LNCaP clone FGC (cell line): ENCODE results near the gene COL9A1.
A peak's percentile ranks its signal among the peaks of the same experiment; 100 is the strongest.
"Not testable (repeated sequence)": the region's sequence is repeated elsewhere in the genome, so short reads cannot be mapped to it uniquely, and the experiment has no call there.

Experiments
- DNase-seq: peaks from one replicate; pipeline ENCODE4 v3.0.0-alpha.2; 2011; ENCODE audit warnings: low read depth
- H3K4me3 ChIP-seq: 2 replicates; pipeline ENCODE4 v1.5.1; 2011; ENCODE audit warnings: mild to moderate bottlenecking, low read depth, low read length, control low read depth
- TF ChIP-seq, protein P1 (sequence below): IDR thresholded peaks from 2 replicates; pipeline ENCODE4 v1.5.1; 2012; ENCODE audit warnings: mild to moderate bottlenecking; ENCODE audit not compliant: control insufficient read depth, insufficient read depth; ENCODE audit errors: extremely low read depth

Gene COL9A1

DNA sequence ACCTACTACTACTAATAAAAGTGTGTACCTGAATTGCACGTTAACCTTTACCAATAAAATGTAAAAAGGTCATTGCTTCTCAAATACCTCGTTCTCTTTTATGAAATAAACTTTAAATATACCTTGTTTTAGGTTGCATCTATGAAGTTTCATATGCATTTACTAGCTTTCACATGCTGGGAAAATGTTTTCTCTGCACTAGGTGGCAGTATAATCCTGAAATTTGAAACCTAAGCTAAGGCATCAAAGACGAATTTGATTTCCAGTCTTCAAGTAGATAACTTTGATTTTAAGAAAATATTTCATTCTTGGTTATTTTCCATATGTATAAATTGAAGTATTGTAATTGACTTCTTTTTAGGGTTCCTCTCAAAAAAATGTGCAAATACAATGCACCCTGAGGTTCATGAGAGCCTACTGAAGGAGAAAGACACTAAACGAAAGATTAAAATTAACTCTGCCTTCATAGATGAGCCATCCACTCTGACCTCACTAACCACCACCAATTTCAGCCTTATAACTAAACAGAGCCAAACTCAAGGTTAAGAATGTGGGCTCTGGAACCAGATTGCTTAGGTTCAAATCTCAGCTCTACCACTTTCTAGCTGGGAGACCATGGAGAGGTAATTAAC is 7.3 kb upstream of the COL9A1 start:
- DNase-seq = peak; percentile 17
- H3K4me3 ChIP-seq = no peak overlapping the region
- TF ChIP-seq, protein P1, sequence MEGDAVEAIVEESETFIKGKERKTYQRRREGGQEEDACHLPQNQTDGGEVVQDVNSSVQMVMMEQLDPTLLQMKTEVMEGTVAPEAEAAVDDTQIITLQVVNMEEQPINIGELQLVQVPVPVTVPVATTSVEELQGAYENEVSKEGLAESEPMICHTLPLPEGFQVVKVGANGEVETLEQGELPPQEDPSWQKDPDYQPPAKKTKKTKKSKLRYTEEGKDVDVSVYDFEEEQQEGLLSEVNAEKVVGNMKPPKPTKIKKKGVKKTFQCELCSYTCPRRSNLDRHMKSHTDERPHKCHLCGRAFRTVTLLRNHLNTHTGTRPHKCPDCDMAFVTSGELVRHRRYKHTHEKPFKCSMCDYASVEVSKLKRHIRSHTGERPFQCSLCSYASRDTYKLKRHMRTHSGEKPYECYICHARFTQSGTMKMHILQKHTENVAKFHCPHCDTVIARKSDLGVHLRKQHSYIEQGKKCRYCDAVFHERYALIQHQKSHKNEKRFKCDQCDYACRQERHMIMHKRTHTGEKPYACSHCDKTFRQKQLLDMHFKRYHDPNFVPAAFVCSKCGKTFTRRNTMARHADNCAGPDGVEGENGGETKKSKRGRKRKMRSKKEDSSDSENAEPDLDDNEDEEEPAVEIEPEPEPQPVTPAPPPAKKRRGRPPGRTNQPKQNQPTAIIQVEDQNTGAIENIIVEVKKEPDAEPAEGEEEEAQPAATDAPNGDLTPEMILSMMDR = peak; percentile 58

DNA sequence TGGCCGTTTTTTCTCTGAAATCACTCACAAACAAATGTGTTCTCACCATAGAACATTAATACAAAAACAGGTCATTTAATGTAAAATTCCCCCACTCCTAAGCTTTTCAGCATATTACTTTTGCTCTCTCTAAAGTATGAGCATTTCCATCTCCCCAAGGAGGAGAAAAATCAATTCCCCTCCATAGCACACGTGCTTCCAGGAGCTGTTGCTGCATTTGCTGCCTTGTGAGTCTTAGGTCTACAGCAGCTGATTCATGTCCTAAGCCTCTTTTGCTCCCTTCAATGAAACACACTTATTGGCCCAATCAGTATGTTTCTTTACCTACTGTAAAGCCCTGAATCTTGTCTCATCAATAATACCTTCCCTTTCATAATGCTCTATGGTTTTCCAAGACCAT is 6.4 kb upstream of the COL9A1 start:
- no peak for DNase-seq

DNA sequence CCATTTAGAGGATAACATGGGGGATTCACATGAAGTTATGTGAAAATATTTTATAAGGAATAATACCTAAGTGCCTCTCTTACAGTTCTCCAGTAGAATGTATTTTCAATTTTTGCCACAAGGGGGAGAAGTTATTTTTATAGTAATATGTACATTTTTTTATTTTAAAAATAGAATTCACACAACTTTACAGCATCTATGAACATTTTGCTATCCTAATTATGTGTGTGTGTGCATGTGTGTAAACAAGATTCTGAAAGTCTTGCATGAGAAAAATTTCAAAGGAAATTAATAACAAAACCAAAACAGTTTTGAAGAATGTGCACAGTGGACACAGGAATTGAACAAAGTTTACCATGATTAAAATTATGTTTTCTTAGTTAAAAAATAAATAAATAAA is 5.3 kb upstream of the COL9A1 start:
- not testable (repeated sequence) for H3K4me3 ChIP-seq, DNase-seq

More for the DNA sequence above, 6.4 kb upstream of the COL9A1 start:
- TF ChIP-seq, protein P1 = no peak
- H3K4me3 ChIP-seq = no peak overlapping the region

DNA sequence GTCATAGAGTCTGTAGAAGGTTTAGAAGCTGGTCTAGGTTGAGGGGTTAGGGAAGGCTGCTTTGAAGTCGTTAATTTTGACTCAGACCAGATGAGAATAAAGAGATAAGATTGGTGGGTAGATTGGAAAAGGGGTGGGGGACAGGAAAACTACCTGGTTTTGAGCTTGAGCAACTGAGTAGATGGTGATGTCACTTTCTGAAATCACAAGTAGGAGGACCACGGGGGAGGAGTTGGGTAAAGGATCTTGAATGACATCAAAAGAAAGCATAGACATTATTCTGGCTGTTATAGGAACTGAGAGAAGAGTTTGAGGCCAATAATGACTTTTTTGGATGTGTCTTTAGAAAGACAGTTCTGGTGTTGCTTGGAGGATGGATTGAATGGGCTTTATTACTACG is 4.1 kb upstream of the COL9A1 start:
- TF ChIP-seq, protein P1 = no peak
- DNase-seq = no peak
- H3K4me3 ChIP-seq = no peak overlapping the region

DNA sequence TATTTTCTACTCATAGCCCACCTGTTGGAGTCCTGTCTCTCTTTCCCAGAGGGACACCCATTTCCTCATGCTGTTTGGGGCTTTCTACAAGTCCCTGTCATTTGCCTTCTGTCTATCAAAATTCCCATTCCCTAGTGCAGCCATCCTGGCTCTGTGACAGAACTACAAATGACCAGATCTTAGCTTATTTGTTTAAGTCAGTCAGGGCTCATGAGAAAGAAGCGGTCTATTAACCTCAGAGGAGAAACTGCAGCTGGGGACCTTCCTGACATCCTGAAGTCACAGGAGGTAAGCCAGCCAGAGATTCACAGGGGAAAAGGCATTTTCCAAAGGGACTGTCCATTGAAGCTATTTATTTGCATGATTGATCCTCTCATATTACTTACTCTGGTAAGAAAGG is 1.7 kb upstream of the COL9A1 start:
- no peak overlapping the region for H3K4me3 ChIP-seq
- TF ChIP-seq, protein P1 = no peak
- no peak for DNase-seq

DNA sequence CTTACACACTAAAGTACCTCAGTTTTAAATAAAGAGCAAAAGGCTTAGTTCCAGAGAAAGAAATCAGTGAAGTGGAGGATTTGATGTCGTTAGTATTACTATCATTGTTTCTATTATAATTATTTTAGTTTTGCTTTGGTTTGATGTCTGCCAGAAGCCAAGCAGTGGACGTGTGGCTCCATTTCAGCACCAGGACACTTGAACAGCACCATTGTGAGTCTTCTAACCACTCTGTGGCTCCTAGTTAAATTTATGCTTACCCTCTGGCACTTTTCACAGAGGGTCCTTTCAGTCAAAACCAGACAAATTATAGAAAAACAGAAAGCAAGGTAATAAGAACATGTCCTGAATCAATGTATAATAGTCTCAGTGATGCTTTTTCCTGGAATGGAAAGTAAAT is 3.4 kb downstream of the COL9A1 start:
- DNase-seq = no peak
- TF ChIP-seq, protein P1 = no peak

DNA sequence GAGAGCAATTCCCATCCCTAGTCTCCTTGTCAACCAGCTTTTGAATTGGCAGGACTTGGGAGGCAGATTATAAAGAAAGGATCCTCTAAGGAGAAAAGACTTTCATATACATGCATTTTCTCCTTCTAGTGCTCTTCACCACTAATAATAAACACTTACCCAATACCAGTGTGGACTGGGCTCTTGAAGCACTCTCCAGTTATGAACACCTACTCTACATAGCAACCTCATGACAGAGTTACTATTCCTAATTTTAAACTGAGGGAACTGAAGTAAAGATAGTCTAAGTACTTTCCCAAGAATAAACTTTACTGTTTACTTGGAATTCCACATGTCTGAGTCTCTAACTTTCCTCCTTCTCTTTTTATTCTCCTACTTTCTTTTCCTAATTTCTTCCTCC is 4.8 kb downstream of the COL9A1 start:
- no peak overlapping the region for H3K4me3 ChIP-seq
- DNase-seq = no peak
- TF ChIP-seq, protein P1 = no peak

More for the DNA sequence above, 3.4 kb downstream of the COL9A1 start:
- H3K4me3 ChIP-seq = no peak overlapping the region
